Suprapubic skin (tissue), 3 donors: ENCODE data around the gene NUP50.

Experiments used
- POLR2A ChIP-seq, 2 donors: fragments of 450-650 bp; IDR thresholded peaks; one replicate each; pipeline ENCODE4 v1.6.1; 2017; ENCODE audit warnings: antibody characterized with exemption in 2 of 2, mild to moderate bottlenecking in 2 of 2, moderate library complexity in 2 of 2
- TF ChIP-seq, protein P1 (sequence below), 2 donors: fragments of 200-600 bp in 1 of 2; fragments of 450-650 bp in 1 of 2; sonication (generic) in 1 of 2; IDR thresholded peaks; one replicate each; pipeline ENCODE4 v1.5.1; 2016 to 2019; ENCODE audit warnings: antibody characterized with exemption in 2 of 2, mild to moderate bottlenecking in 1 of 2, moderate library complexity in 1 of 2

DNA sequence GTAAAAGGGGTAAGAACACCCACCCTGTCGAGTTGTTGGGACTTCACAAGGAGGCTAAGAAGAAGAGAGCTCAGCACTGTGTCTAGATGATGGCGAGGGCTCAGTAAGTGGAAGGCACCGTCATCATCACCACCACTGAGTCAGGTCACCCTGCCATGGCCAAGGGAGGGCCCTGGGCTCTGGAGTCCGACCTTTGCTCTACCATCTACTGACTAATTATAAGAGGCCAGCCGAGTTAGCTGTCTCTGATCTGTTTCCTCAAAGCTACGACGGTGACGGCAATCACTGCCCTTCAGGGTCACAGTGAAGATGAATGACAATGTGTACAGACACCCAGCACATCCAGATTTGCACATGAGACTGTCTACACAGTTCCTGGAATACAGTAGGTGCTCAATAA is 47.7 kb downstream of the NUP50 start:
- no peak for TF ChIP-seq POLR2A (IDR thresholded peaks at IDR 0.05)
- TF ChIP-seq, protein P1, sequence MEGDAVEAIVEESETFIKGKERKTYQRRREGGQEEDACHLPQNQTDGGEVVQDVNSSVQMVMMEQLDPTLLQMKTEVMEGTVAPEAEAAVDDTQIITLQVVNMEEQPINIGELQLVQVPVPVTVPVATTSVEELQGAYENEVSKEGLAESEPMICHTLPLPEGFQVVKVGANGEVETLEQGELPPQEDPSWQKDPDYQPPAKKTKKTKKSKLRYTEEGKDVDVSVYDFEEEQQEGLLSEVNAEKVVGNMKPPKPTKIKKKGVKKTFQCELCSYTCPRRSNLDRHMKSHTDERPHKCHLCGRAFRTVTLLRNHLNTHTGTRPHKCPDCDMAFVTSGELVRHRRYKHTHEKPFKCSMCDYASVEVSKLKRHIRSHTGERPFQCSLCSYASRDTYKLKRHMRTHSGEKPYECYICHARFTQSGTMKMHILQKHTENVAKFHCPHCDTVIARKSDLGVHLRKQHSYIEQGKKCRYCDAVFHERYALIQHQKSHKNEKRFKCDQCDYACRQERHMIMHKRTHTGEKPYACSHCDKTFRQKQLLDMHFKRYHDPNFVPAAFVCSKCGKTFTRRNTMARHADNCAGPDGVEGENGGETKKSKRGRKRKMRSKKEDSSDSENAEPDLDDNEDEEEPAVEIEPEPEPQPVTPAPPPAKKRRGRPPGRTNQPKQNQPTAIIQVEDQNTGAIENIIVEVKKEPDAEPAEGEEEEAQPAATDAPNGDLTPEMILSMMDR (IDR thresholded peaks at IDR 0.05), result no peak
